ENCODE results near the gene CXCL8. TPM values are rescaled to one million over a fixed set of nuclear protein-coding genes. Genes with fewer than 3 reads are reported as not detected.

CXCL8 gene
- total and polyA plus RNA-seq, 9 of the 15 experiments (the other 6 are each of a cell fraction or from before 2014, with no cell fraction given): 1.6 to 7.7 (median 3.3) TPM

DNA sequence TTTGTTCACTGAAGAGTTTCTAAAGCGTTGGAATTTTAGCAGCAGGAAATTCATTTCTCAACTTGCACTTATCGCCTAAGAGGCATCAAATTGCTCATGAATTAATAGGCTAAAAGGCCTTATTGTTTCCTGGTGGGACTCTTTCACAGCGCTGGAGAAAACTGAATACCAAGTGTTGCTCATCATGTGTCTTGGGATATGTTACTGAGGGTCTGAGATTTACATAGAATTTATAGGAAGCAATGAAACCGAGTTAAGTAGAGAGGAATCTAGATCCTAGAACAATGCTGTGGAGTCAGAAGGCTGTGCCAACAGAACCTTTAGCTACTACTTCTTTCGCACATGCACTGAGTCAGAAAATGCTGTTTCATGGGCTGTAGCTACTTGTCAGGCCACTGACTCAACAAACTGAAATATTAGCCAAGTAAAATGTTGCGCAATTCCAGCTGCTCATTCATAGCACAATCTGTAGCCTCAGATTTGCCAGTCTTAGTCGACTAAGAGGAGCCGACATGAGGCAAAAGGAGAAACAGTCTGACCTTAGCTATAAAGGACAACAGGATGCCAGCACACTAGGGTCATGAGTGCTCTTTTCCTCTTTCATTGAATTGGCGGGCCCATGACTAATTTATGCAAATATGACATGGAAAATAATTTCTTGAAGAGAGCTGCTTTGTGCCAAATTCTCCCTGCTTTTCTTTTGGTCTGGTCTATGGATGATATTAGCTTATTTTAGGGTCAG lies 35.9 kb upstream of the CXCL8 start (continued):
- TF ChIP-seq ZNF785 (CRISPR knock-in tag; IDR thresholded peaks at IDR 0.05) (no peak), ZNF707 (CRISPR knock-in tag; conservative IDR thresholded peaks at IDR 0.05) (no peak), CHCHD3 (CRISPR knock-in tag; IDR thresholded peaks at IDR 0.05) (no peak), SIX5 (IDR thresholded peaks at IDR 0.05; ENCODE audit: borderline replicate concordance in 1 of 2, insufficient read depth in 1 of 2, low read depth in 1 of 2, low read length in 2 of 2) (no peak), NFIC (IDR thresholded peaks at IDR 0.05) (peak; percentile 52; the same call in 1 of the 2 replicates), NFE2L1 (tag; IDR thresholded peaks at IDR 0.05; ENCODE audit: borderline replicate concordance, low read depth) (peak; percentile 33)
- TF ChIP-seq, protein P1, sequence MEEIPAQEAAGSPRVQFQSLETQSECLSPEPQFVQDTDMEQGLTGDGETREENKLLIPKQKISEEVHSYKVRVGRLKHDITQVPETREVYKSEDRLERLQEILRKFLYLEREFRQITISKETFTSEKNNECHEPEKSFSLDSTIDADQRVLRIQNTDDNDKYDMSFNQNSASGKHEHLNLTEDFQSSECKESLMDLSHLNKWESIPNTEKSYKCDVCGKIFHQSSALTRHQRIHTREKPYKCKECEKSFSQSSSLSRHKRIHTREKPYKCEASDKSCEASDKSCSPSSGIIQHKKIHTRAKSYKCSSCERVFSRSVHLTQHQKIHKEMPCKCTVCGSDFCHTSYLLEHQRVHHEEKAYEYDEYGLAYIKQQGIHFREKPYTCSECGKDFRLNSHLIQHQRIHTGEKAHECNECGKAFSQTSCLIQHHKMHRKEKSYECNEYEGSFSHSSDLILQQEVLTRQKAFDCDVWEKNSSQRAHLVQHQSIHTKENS (CRISPR knock-in tag; IDR thresholded peaks at IDR 0.05): no peak

DNA sequence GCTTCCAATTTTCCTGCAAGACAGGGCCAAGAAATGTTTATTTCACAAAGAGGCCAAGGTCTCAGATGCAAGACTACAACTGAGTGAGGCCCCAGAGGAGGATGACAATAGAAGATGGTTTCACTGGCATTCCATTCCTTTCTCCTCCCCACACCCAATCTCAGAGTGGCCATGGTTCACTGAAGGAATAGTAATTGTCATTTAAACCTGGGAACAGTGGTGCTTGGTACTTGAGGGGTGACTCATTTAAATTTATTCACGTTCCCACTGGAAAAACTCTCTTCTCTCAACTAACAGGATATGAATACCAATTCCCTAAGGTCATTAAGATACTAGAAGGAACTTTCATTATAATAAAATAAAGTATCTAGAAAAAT lies 35.3 kb upstream of the CXCL8 start:
- TF ChIP-seq NR2C2 (CRISPR knock-in tag; IDR thresholded peaks at IDR 0.05) (no peak), NR2C2 (tag; IDR thresholded peaks at IDR 0.05) (peak; percentile 3), RBFOX2 (IDR thresholded peaks at IDR 0.05; ENCODE audit: low read depth, low read length) (0 out of 2 replicates have a peak, but pooled peaks have one; percentile 26), POLR2B (IDR thresholded peaks at IDR 0.05; ENCODE audit: low read depth, partially characterized antibody) (no peak)
- no peak for DNase-seq (ENCODE audit: extremely low read depth in 1 of 4, low spot score in 3 of 4)
- BruUV-seq (replicated peaks): TSS peak; percentile 75
- in situ Hi-C loops (cut with MboI) (loop anchor here (25.0 kb wide), 1 partner anchor 957 kb away; no protein-coding TSS in a partner anchor), intact Hi-C loops (cut with micrococcal nuclease) (loop anchor here (5.0 kb wide), 1 partner anchor 392 kb away; the partner anchor contains the start of gene CXCL2)
- Histone ChIP-seq H3K27ac (ENCODE audit: extremely low read depth, low read depth, low read length) (peak overlapping the region; percentile 84), H4K20me1 (replicated peaks; ENCODE audit: control insufficient read depth, insufficient read depth, low read length) (no peaks in the 10 kb centered on the region), H3K4me1 (replicated peaks in 1 of 2; ENCODE audit: control insufficient read depth in 2 of 2, insufficient read depth in 2 of 2, low read length in 2 of 2) (peaks cover 0 to 73% of the 10 kb centered on the region in 2 experiments; a peak in 4 of 5 replicates), H3K4me2 (ENCODE audit: insufficient read depth, low read length) (no peak overlapping the region), H3K27me3 (ENCODE audit: control insufficient read depth in 2 of 2, insufficient read depth in 2 of 2, low read length in 2 of 2) (no peaks in the 10 kb centered on the region), H3K9me1 (ENCODE audit: control insufficient read depth, insufficient read depth, low read length) (no peaks in the 10 kb centered on the region), H3K79me2 (ENCODE audit: control insufficient read depth, insufficient read depth, low read length) (no peaks in the 10 kb centered on the region), H3K36me3 (ENCODE audit: control insufficient read depth, insufficient read depth, low read length) (no peaks in the 10 kb centered on the region), H2AFZ (ENCODE audit: low read depth, low read length) (no peak overlapping the region), H3K9me3 (replicated peaks; ENCODE audit: control insufficient read depth, insufficient read depth, low read depth, low read length) (no peaks in the 10 kb centered on the region), H3K4me3 (no peak overlapping the region), H3K9ac (ENCODE audit: insufficient read depth in 1 of 2, low read depth in 2 of 2, low read length in 2 of 2) (no peak overlapping the region)
- no peak for FAIRE-seq
- CTCF ChIA-PET (ENCODE audit: low intra/inter-chr PET ratio): no interaction called here
- ATAC-seq: no peak
- 67% methylated on average over 1 of the region's 1 CpG for WGBS (ENCODE audit: insufficient coverage, low coverage, missing lambda C conversion rate)
- POLR2A ChIA-PET: interaction anchor here (0.7 to 1.6 kb wide), 4 partner anchors 10 to 334 kb away, joined by 3 to 6 read pairs (median 4); partner anchors contain the start of gene CXCL3
